K562 (cell line): ENCODE data around the gene APOM. TPM values are rescaled to one million over a fixed set of nuclear protein-coding genes. Genes with fewer than 3 reads are reported as not detected.

Experiments used
- ASH1L ChIP-seq: fragments of 450-650 bp; IDR thresholded peaks from 2 replicates; pipeline ENCODE4 v1.6.1; 2018; ENCODE audit warnings: borderline replicate concordance, mild to moderate bottlenecking, low read depth; ENCODE audit not compliant: partially characterized antibody
- CHD4 ChIP-seq: fragments of 200-600 bp; sonication (generic); IDR thresholded peaks from 3 replicates; pipeline ENCODE4 v1.6.1; 2012; ENCODE audit warnings: low read depth, mild to moderate bottlenecking, mixed read lengths, low read length, inconsistent platforms; ENCODE audit not compliant: insufficient read depth, insufficient replicate concordance, poor library complexity, severe bottlenecking
- FOXK1 ChIP-seq: sonication (generic); formaldehyde crosslinking; IDR thresholded peaks from 2 replicates; pipeline ENCODE4 v1.8.0; 2022; ENCODE audit warnings: missing genetic modification reagents, mild to moderate bottlenecking, borderline replicate concordance
- FOXM1 ChIP-seq, 2 experiments: fragments of 450-650 bp in 1 of 2; sonication (generic) in 1 of 2; formaldehyde crosslinking in 1 of 2; IDR thresholded peaks; 2 replicates each; pipeline versions ENCODE4 v1.6.1 to v1.9.0; 2017 to 2022; ENCODE audit warnings: low read depth in 2 of 2, mild to moderate bottlenecking in 2 of 2, missing genetic modification reagents in 1 of 2, moderate library complexity in 1 of 2
- GATA2 ChIP-seq: sonication (generic); formaldehyde crosslinking; IDR thresholded peaks from 2 replicates; pipeline ENCODE4 v1.4.0; 2020; ENCODE audit warnings: mild to moderate bottlenecking, missing genetic modification reagents
- HNRNPUL1 ChIP-seq: fragments of 200-400 bp; formaldehyde crosslinking; IDR thresholded peaks from 2 replicates; pipeline ENCODE4 v1.6.1; 2017; ENCODE audit warnings: low read length
- KLF1 ChIP-seq: fragments of 450-650 bp; IDR thresholded peaks from 2 replicates; pipeline ENCODE4 v1.6.1; 2016; ENCODE audit warnings: missing genetic modification characterization, missing compliant biosample characterization
- MCM2 ChIP-seq: fragments of 450-650 bp; IDR thresholded peaks from 2 replicates; pipeline ENCODE4 v1.6.1; 2017; ENCODE audit warnings: low read depth, mild to moderate bottlenecking
- NUFIP1 ChIP-seq: fragments of 450-650 bp; IDR thresholded peaks from 2 replicates; pipeline ENCODE4 v1.6.1; 2018; ENCODE audit not compliant: partially characterized antibody
- PHF8 ChIP-seq: fragments of 200-600 bp; sonication (generic); IDR thresholded peaks from 2 replicates; pipeline ENCODE4 v1.6.1; 2012; ENCODE audit warnings: mixed run types, mild to moderate bottlenecking, inconsistent platforms, low read length, moderate library complexity, borderline replicate concordance
- RBBP5 ChIP-seq: fragments of 200-600 bp; sonication (generic); IDR thresholded peaks from 2 replicates; pipeline ENCODE4 v1.6.1; 2012; ENCODE audit warnings: borderline replicate concordance, mild to moderate bottlenecking, low read length, control low read depth, inconsistent platforms; ENCODE audit not compliant: insufficient read depth, poor library complexity, severe bottlenecking
- SRF ChIP-seq, 2 experiments: fragments of 250-450, 450-650 bp in 1 of 2; sonication (Bioruptor Pico) in 1 of 2; sonication (generic) in 1 of 2; formaldehyde crosslinking; IDR thresholded peaks; 2 replicates each; pipeline versions ENCODE4 v1.5.0 to v1.5.1; 2020 to 2022; ENCODE audit warnings: mild to moderate bottlenecking in 1 of 2, missing genetic modification reagents in 1 of 2
- SRSF3 ChIP-seq: fragments of 200-400 bp; formaldehyde crosslinking; IDR thresholded peaks from 2 replicates; pipeline ENCODE4 v1.6.1; 2016; ENCODE audit warnings: mild to moderate bottlenecking, low read length, moderate library complexity; ENCODE audit not compliant: insufficient read depth
- TCFL5 ChIP-seq: fragments of 250-450 bp; sonication (Bioruptor Pico); conservative IDR thresholded peaks from 2 replicates; pipeline ENCODE4 v1.6.1; 2021; ENCODE audit warnings: mild to moderate bottlenecking, moderate library complexity, matching md5 sums
- TEAD1 ChIP-seq, 2 experiments: fragments of 450-650 bp in 1 of 2; sonication (generic) in 1 of 2; formaldehyde crosslinking; IDR thresholded peaks; 2 replicates each; pipeline versions ENCODE4 v1.4.0 to v1.8.0; 2020 to 2022; ENCODE audit warnings: mild to moderate bottlenecking in 2 of 2, missing genetic modification reagents in 1 of 2
- TEAD4 ChIP-seq, 2 experiments: sonication (generic) in 1 of 2; formaldehyde crosslinking in 1 of 2; IDR thresholded peaks; 2 replicates each; pipeline versions ENCODE4 v1.6.1 to v1.8.0; 2012 to 2022; ENCODE audit warnings: borderline replicate concordance in 1 of 2, inconsistent platforms in 1 of 2, low read length in 1 of 2, mild to moderate bottlenecking in 1 of 2, missing genetic modification reagents in 1 of 2
- TFAP4 ChIP-seq: sonication (generic); formaldehyde crosslinking; IDR thresholded peaks from 2 replicates; pipeline ENCODE4 v1.8.0; 2022; ENCODE audit warnings: missing genetic modification reagents, mild to moderate bottlenecking, moderate library complexity, borderline replicate concordance
- ZBTB7A ChIP-seq: IDR thresholded peaks from 2 replicates; pipeline ENCODE4 v1.6.1; 2011; ENCODE audit warnings: low read depth, mild to moderate bottlenecking, low read length, moderate library complexity, borderline replicate concordance; ENCODE audit not compliant: control insufficient read depth
- ZKSCAN3 ChIP-seq: fragments of 250-450 bp; sonication (Bioruptor Pico); IDR thresholded peaks from 2 replicates; pipeline ENCODE4 v1.4.0; 2020
- ZNF274 ChIP-seq: IDR thresholded peaks from 2 replicates; pipeline ENCODE4 v1.6.1; 2011; ENCODE audit warnings: low read depth, mild to moderate bottlenecking, low read length, moderate library complexity, borderline replicate concordance
- ZNF764 ChIP-seq: fragments of 250-450 bp; sonication (Bioruptor Pico); IDR thresholded peaks from 2 replicates; pipeline ENCODE4 v1.4.0; 2020; ENCODE audit warnings: low read depth, mild to moderate bottlenecking, moderate library complexity
- ZZZ3 ChIP-seq: fragments of 450-650 bp; IDR thresholded peaks from 2 replicates; pipeline ENCODE4 v1.6.1; 2016; ENCODE audit warnings: antibody characterized with exemption, mild to moderate bottlenecking, moderate library complexity
- polyA plus RNA-seq, 8 experiments: library from polyadenylated mRNA; depleted of rRNA in 4 of 8; stranded (reverse) in 5 of 8; unstranded in 3 of 8; fragments of >200 nt; fragmentation: Nextera tagmentation in 2 of 8; fragmentation: Illumina TruSeq in 1 of 8; extraction: Ambion mirVana in 2 of 8; extraction: Trizol in 1 of 8; gene quantifications; 2 replicates each; pipeline versions ENCODE4 v1.2.1 to v1.2.3, GENCODE V29; 2011 to 2014; ENCODE audit warnings: inconsistent platforms in 1 of 8, missing spikeins in 1 of 8
- total RNA-seq, 7 experiments: library from RNA; depleted of rRNA in 6 of 7; stranded (reverse); fragments of >200 nt in 6 of 7; fragmentation: Illumina TruSeq in 2 of 7; extraction: Trizol in 2 of 7; gene quantifications; 2 replicates each; pipeline versions ENCODE4 v1.2.1 to v1.2.3, GENCODE V29; 2011 to 2021; ENCODE audit warnings: low replicate concordance in 1 of 7

Gene APOM
- total and polyA plus RNA-seq, 9 of the 15 experiments (the other 6 are each of a cell fraction or from before 2014, with no cell fraction given), result 5.7 to 24.3 (median 10.4) TPM

- TF ChIP-seq ZBTB7A, result no peak; the same call in 1 of the 2 replicates
- no peak for TF ChIP-seq TFAP4 (CRISPR knock-in tag)
- no peak for TF ChIP-seq HNRNPUL1
- no peak; the same call in 1 of the 2 replicates for TF ChIP-seq TEAD4 (IDR thresholded peaks at IDR 0.05; ENCODE audit: low read length)
- TF ChIP-seq TEAD4 (CRISPR knock-in tag; IDR thresholded peaks at IDR 0.05; ENCODE audit: borderline replicate concordance), result no peak
- TF ChIP-seq SRF (CRISPR knock-in tag; IDR thresholded peaks at IDR 0.05), result no peak
- TF ChIP-seq TCFL5 (CRISPR knock-in tag), result no peak
- TF ChIP-seq TEAD1 (CRISPR knock-in tag; IDR thresholded peaks at IDR 0.05), result 0 out of 4 replicates have a peak, but pooled peaks of 1 of the 2 experiments have one; percentile 6
- TF ChIP-seq SRSF3, result no peak
- TF ChIP-seq ZZZ3, result no peak
- TF ChIP-seq CHD4, result no peak
- TF ChIP-seq FOXK1 (CRISPR knock-in tag), result no peak
- TF ChIP-seq PHF8, result no peak
- TF ChIP-seq FOXM1 (IDR thresholded peaks at IDR 0.05; ENCODE audit: low read depth), result no peak
- TF ChIP-seq FOXM1 (CRISPR knock-in tag; IDR thresholded peaks at IDR 0.05; ENCODE audit: low read depth), result no peak
- no peak for TF ChIP-seq NUFIP1
- TF ChIP-seq ZNF274, result no peak
- TF ChIP-seq RBBP5, result no peak
- no peak for TF ChIP-seq ZNF764 (CRISPR knock-in tag)
- TF ChIP-seq MCM2, result no peak
- no peak for TF ChIP-seq ASH1L
- no peak for TF ChIP-seq GATA2
- TF ChIP-seq ZKSCAN3, result no peak
- no peak for TF ChIP-seq KLF1 (tag)
Observed at GRCh38 chr6:31651602-31652191, 4.0 kb upstream of the APOM start (continued).
